GM12878 (cell line): Measurements from ENCODE around the gene CPEB1.

Experiments
- ATF7 ChIP-seq: fragments of 450-650 bp; IDR thresholded peaks from 2 replicates; pipeline ENCODE4 v1.6.1; 2016; ENCODE audit warnings: low read depth, mild to moderate bottlenecking
- POLR2AphosphoS5 ChIP-seq: IDR thresholded peaks from 2 replicates; pipeline ENCODE4 v1.6.1; 2011; ENCODE audit warnings: mild to moderate bottlenecking, low read length, inconsistent platforms
- PRDM15 ChIP-seq: fragments of 450-650 bp; formaldehyde crosslinking; IDR thresholded peaks from 2 replicates; pipeline ENCODE4 v1.4.0; 2020; ENCODE audit warnings: mild to moderate bottlenecking, moderate library complexity
- SP1 ChIP-seq: IDR thresholded peaks from one replicate; pipeline ENCODE4 v1.6.1; 2011; ENCODE audit warnings: low read depth, low read length
- SRF ChIP-seq, 2 experiments: IDR thresholded peaks; 2 replicates each; pipeline ENCODE4 v1.6.1; 2011; ENCODE audit warnings: low read depth in 2 of 2, low read length in 2 of 2, mild to moderate bottlenecking in 1 of 2, moderate library complexity in 1 of 2
- TCF7 ChIP-seq: IDR thresholded peaks from 2 replicates; pipeline ENCODE4 v1.6.1; 2014; ENCODE audit warnings: antibody characterized with exemption, borderline replicate concordance

- no peak for TF ChIP-seq TCF7
- TF ChIP-seq SP1: no peak
- TF ChIP-seq ATF7: no peak
- TF ChIP-seq PRDM15: no peak
- TF ChIP-seq SRF (IDR thresholded peaks at IDR 0.05; ENCODE audit: low read depth in 2 of 2, low read length in 2 of 2): no peak
- TF ChIP-seq POLR2AphosphoS5: no peak
These were observed 33.4 kb downstream of the CPEB1 start for GRCh38 chr15:82613747-82614146.
